H9 (cell line): ENCODE data around the gene IQCN. TPM values are rescaled to one million over a fixed set of nuclear protein-coding genes. Genes with fewer than 3 reads are reported as not detected.

Experiments
- DNase-seq: peaks from one replicate; pipeline ENCODE4 v3.0.0-alpha.2; 2017
- H2AFZ ChIP-seq: one replicate; pipeline ENCODE4 v1.6.1; 2013; ENCODE audit warnings: mild to moderate bottlenecking, low read length, control low read depth, moderate library complexity
- H2AK5ac ChIP-seq: 2 replicates; pipeline ENCODE4 v1.6.1; 2013; ENCODE audit warnings: low read length, control low read depth, mixed read lengths; ENCODE audit not compliant: insufficient read length
- H2BK120ac ChIP-seq: one replicate; pipeline ENCODE4 v1.6.1; 2013; ENCODE audit warnings: low read depth, mild to moderate bottlenecking, low read length, control low read depth, inconsistent platforms; ENCODE audit not compliant: poor library complexity, severe bottlenecking
- H2BK12ac ChIP-seq: 2 replicates; pipeline ENCODE4 v1.6.1; 2013; ENCODE audit warnings: low read length, control low read depth, mixed read lengths, low read depth; ENCODE audit not compliant: insufficient read length
- H2BK15ac ChIP-seq: 2 replicates; pipeline ENCODE4 v1.6.1; 2013; ENCODE audit warnings: low read depth, low read length, control low read depth
- H2BK20ac ChIP-seq: one replicate; pipeline ENCODE4 v1.6.1; 2013; ENCODE audit warnings: low read depth, mild to moderate bottlenecking, low read length, control low read depth, inconsistent platforms; ENCODE audit not compliant: poor library complexity, severe bottlenecking
- H2BK5ac ChIP-seq: 2 replicates; pipeline ENCODE4 v1.6.1; 2013; ENCODE audit warnings: low read length, control low read depth, mixed read lengths; ENCODE audit not compliant: insufficient read length
- H3K14ac ChIP-seq: 2 replicates; pipeline ENCODE4 v1.6.1; 2013; ENCODE audit warnings: low read length, control low read depth; ENCODE audit not compliant: insufficient read depth
- H3K18ac ChIP-seq: 2 replicates; pipeline ENCODE4 v1.6.1; 2013; ENCODE audit warnings: low read depth, mild to moderate bottlenecking, mixed read lengths, low read length, control low read depth; ENCODE audit not compliant: insufficient read length
- H3K23ac ChIP-seq: 2 replicates; pipeline ENCODE4 v1.6.1; 2013; ENCODE audit warnings: low read length, control low read depth, mixed read lengths, low read depth; ENCODE audit not compliant: insufficient read length
- H3K23me2 ChIP-seq: 2 replicates; pipeline ENCODE4 v1.6.1; 2013; ENCODE audit warnings: low read depth, mild to moderate bottlenecking, mixed read lengths, low read length, control low read depth; ENCODE audit not compliant: insufficient read length, poor library complexity, severe bottlenecking
- H3K27ac ChIP-seq: 2 replicates; pipeline ENCODE4 v1.5.1; 2013; ENCODE audit warnings: low read length, control low read depth, mixed read lengths, low read depth; ENCODE audit not compliant: insufficient read length
- H3K27me3 ChIP-seq: 2 replicates; pipeline ENCODE4 v1.6.1; 2013; ENCODE audit warnings: low read length, control low read depth, inconsistent platforms; ENCODE audit not compliant: insufficient read depth
- H3K4ac ChIP-seq: 2 replicates; pipeline ENCODE4 v1.6.1; 2013; ENCODE audit warnings: low read depth, mild to moderate bottlenecking, control low read depth, inconsistent platforms, low read length, moderate library complexity
- H3K4me1 ChIP-seq: 2 replicates; pipeline ENCODE4 v1.6.1; 2013; ENCODE audit warnings: low read length, control low read depth, inconsistent platforms; ENCODE audit not compliant: insufficient read depth
- H3K4me2 ChIP-seq: 2 replicates; pipeline ENCODE4 v1.6.1; 2013; ENCODE audit warnings: low read length, control low read depth, mixed read lengths; ENCODE audit not compliant: insufficient read length, insufficient read depth
- H3K56ac ChIP-seq: 2 replicates; pipeline ENCODE4 v1.6.1; 2013; ENCODE audit warnings: low read depth, mild to moderate bottlenecking, mixed read lengths, low read length, control low read depth; ENCODE audit not compliant: insufficient read length
- H3K79me1 ChIP-seq: 2 replicates; pipeline ENCODE4 v1.6.1; 2013; ENCODE audit warnings: low read depth, mild to moderate bottlenecking, moderate library complexity, low read length, control low read depth, inconsistent platforms; ENCODE audit not compliant: insufficient read depth, poor library complexity, severe bottlenecking
- H3K79me2 ChIP-seq: 2 replicates; pipeline ENCODE4 v1.6.1; 2013; ENCODE audit warnings: low read length, control low read depth, inconsistent platforms; ENCODE audit not compliant: insufficient read depth
- H3K9ac ChIP-seq: 2 replicates; pipeline ENCODE4 v1.6.1; 2013; ENCODE audit warnings: low read length, control low read depth, mixed read lengths; ENCODE audit not compliant: insufficient read length; ENCODE audit errors: extremely low read depth
- H3K9me3 ChIP-seq: one replicate; pipeline ENCODE4 v1.6.1; 2013; ENCODE audit warnings: low read depth, low read length, inconsistent platforms; ENCODE audit not compliant: control insufficient read depth
- H3T11ph ChIP-seq: one replicate; pipeline ENCODE4 v1.6.1; 2013; ENCODE audit warnings: mild to moderate bottlenecking, low read length, control low read depth, inconsistent platforms
- H4K20me1 ChIP-seq: one replicate; pipeline ENCODE4 v1.6.1; 2013; ENCODE audit not compliant: control insufficient read depth, insufficient read length, insufficient read depth
- H4K5ac ChIP-seq: 2 replicates; pipeline ENCODE4 v1.6.1; 2013; ENCODE audit warnings: low read depth, mild to moderate bottlenecking, mixed read lengths, low read length, control low read depth; ENCODE audit not compliant: insufficient read length
- H4K8ac ChIP-seq: replicated peaks from 2 replicates; pipeline ENCODE4 v1.6.1; 2013; ENCODE audit warnings: low read length, control low read depth, mixed read lengths, low read depth; ENCODE audit not compliant: insufficient read length
- H4K91ac ChIP-seq: 2 replicates; pipeline ENCODE4 v1.6.1; 2013; ENCODE audit warnings: low read depth, mild to moderate bottlenecking, moderate library complexity, mixed read lengths, low read length, control low read depth; ENCODE audit not compliant: insufficient read length
- H3K27ac Mint-ChIP-seq, 3 experiments: 2 replicates in 2 of 3; 3 replicates in 1 of 3; pipeline ENCODE4 v1.8.0; 2020 to 2021; ENCODE audit warnings: mixed read lengths in 3 of 3, mild to moderate bottlenecking in 1 of 3, moderate library complexity in 1 of 3
- H3K27me3 Mint-ChIP-seq: 2 replicates; pipeline ENCODE4 v1.8.0; 2021; ENCODE audit warnings: low read depth, mild to moderate bottlenecking, moderate library complexity, mixed read lengths
- H3K36me3 Mint-ChIP-seq, 3 experiments: 2 replicates in 2 of 3; 3 replicates in 1 of 3; pipeline ENCODE4 v1.8.0; 2020 to 2021; ENCODE audit warnings: low read depth in 3 of 3, mixed read lengths in 3 of 3; ENCODE audit not compliant: insufficient read depth in 1 of 3
- H3K4me1 Mint-ChIP-seq, 2 experiments: 2 replicates each; pipeline ENCODE4 v1.8.0; 2020; ENCODE audit warnings: mixed read lengths in 2 of 2
- H3K4me3 Mint-ChIP-seq, 2 experiments: 2 replicates in 1 of 2; 3 replicates in 1 of 2; pipeline ENCODE4 v1.8.0; 2020 to 2021; ENCODE audit warnings: mild to moderate bottlenecking in 2 of 2, mixed read lengths in 2 of 2, moderate library complexity in 1 of 2
- H3K9me3 Mint-ChIP-seq, 2 experiments: 2 replicates in 1 of 2; 3 replicates in 1 of 2; pipeline ENCODE4 v1.8.0; 2020; ENCODE audit warnings: mild to moderate bottlenecking in 2 of 2, mixed read lengths in 2 of 2, moderate library complexity in 1 of 2
- CTCF ChIP-seq: fragments of 200-600 bp; sonication (generic); conservative IDR thresholded peaks from 3 replicates; pipeline ENCODE4 v1.8.0; 2021; ENCODE audit warnings: antibody characterized with exemption, mild to moderate bottlenecking
- WGBS: extraction: QIAGEN DNeasy Blood & Tissue Kit; methylation state at CpG from one replicate; pipeline ENCODE4 v1.1.7; 2013; ENCODE audit warnings: missing lambda C conversion rate, low lambda C conversion rate, mixed read lengths; ENCODE audit not compliant: insufficient read length; ENCODE audit errors: extremely low coverage; 5-methylcytosine and 5-hydroxymethylcytosine counted together
- total RNA-seq: library from RNA; stranded (reverse); gene quantifications from 2 replicates; pipeline ENCODE4 v1.2.1, GENCODE V29; 2021

Gene IQCN
- total RNA-seq, 1 experiment from 2014 or later, result 0.39 TPM

DNA sequence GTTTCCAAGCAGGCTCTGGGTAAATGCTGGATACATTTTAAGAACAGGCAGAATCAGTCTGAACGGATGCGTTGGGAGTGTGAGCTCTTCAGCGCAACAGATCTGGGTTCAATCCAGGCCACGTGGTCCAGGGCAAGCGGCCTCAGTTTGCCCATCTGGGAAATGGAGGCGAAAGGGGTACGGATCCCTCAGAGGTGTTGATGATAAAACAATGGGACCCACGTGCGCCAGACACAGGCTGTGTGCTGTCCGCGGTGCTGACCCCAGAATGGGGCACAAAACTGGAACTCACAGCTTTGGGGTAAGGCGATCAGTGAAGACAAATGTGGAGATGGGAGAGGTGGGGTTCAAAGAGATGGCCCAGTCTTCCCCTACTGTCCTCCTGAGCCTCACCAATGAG lies 34.9 kb downstream of the IQCN start:
- Histone ChIP-seq H3K79me1 (no peaks in the 10 kb centered on the region), H3K23ac (no peak overlapping the region), H2BK20ac (no peak overlapping the region), H4K8ac (no peak overlapping the region), H2BK12ac (no peak overlapping the region), H4K20me1 (no peaks in the 10 kb centered on the region), H3K27ac (no peak overlapping the region), H2BK15ac (no peak overlapping the region), H2BK120ac (no peak overlapping the region), H3K14ac (no peak overlapping the region), H3K4me2 (no peak overlapping the region), H3T11ph (no peak overlapping the region), H3K4me1 (no peaks in the 10 kb centered on the region), H3K56ac (no peak overlapping the region), H3K18ac (no peak overlapping the region), H2AK5ac (no peak overlapping the region), H2AFZ (no peak overlapping the region), H3K9me3 (no peaks in the 10 kb centered on the region), H3K79me2 (no peaks in the 10 kb centered on the region), H3K9ac (no peak overlapping the region), H3K23me2 (no peaks in the 10 kb centered on the region), H3K27me3 (no peaks in the 10 kb centered on the region), H2BK5ac (no peak overlapping the region), H4K5ac (no peak overlapping the region), H3K4ac (no peak overlapping the region), H4K91ac (no peak overlapping the region)
- Mint-ChIP-seq H3K27me3 (peaks cover 49% of the 10 kb centered on the region), H3K4me3 (no peak overlapping the region), H3K27ac (no peak overlapping the region), H3K4me1 (no peaks in the 10 kb centered on the region), H3K36me3 (no peaks in the 10 kb centered on the region), H3K9me3 (no peaks in the 10 kb centered on the region)
- WGBS, result no CpG with 5 or more reads among the region's 12 CpGs
- peak; percentile 56 for DNase-seq
- TF ChIP-seq CTCF, result no peak
